Measurements from ENCODE around the gene SETD7. TPM values are rescaled to one million over a fixed set of nuclear protein-coding genes. Genes with fewer than 3 reads are reported as not detected.

SETD7 gene
- total RNA-seq, 4 donors from 2014 or later = 23.4 to 50.7 (median 39.6) TPM

GRCh38 chr4:139525414-139525813 lies 30.6 kb downstream of the SETD7 start:
- no peaks in the 10 kb centered on the region for H3K27me3 ChIP-seq
- H3K27ac ChIP-seq = no peak overlapping the region
- H3K36me3 ChIP-seq = peaks cover 0 to 87% (median 6%) of the 10 kb centered on the region in 3 donors
- peaks cover 0 to 5% (median 0%) of the 10 kb centered on the region in 3 donors for H3K4me1 ChIP-seq
- no peak for DNase-seq
- intact Hi-C loops (cut with DNase I) = no loop called here
- WGBS, 2 donors = 31 to 39% methylated on average over 2 of the region's 2 CpGs
- no peaks in the 10 kb centered on the region for H3K9me3 ChIP-seq
- no peak overlapping the region for H3K4me3 ChIP-seq
- TF ChIP-seq POLR2A (IDR thresholded peaks at IDR 0.05) (no peak), CTCF (IDR thresholded peaks at IDR 0.05) (no peak)

- WGBS, 2 donors = 77 to 79% methylated on average over 4 of the region's 4 CpGs
- peaks cover 0 to 4% (median 0%) of the 10 kb centered on the region in 3 donors for H3K4me1 ChIP-seq
- TF ChIP-seq CTCF (IDR thresholded peaks at IDR 0.05) = no peak
- no peak for TF ChIP-seq POLR2A (IDR thresholded peaks at IDR 0.05)
- no peaks in the 10 kb centered on the region for H3K27me3 ChIP-seq
- H3K4me3 ChIP-seq = no peak overlapping the region
- no peak overlapping the region for H3K27ac ChIP-seq
- no peaks in the 10 kb centered on the region for H3K9me3 ChIP-seq
- peaks cover 0 to 98% (median 6%) of the 10 kb centered on the region in 3 donors for H3K36me3 ChIP-seq
- intact Hi-C loops (cut with DNase I) = no loop called here
- no peak for DNase-seq
These were observed 31.9 kb downstream of the SETD7 start for GRCh38 chr4:139524062-139524631.

GRCh38 chr4:139523076-139523475 lies 32.9 kb downstream of the SETD7 start:
- TF ChIP-seq POLR2A (IDR thresholded peaks at IDR 0.05) (no peak), CTCF (IDR thresholded peaks at IDR 0.05) (no peak)
- H3K4me1 ChIP-seq = no peaks in the 10 kb centered on the region
- no peaks in the 10 kb centered on the region for H3K9me3 ChIP-seq
- H3K27ac ChIP-seq = no peak overlapping the region
- WGBS, 2 donors = 71 to 81% methylated on average over 1 of the region's 1 CpG
- H3K36me3 ChIP-seq = peaks cover 0 to 98% (median 0%) of the 10 kb centered on the region in 3 donors
- H3K27me3 ChIP-seq = no peaks in the 10 kb centered on the region
- DNase-seq = no peak
- intact Hi-C loops (cut with DNase I) = no loop called here
- H3K4me3 ChIP-seq = no peak overlapping the region

DNA sequence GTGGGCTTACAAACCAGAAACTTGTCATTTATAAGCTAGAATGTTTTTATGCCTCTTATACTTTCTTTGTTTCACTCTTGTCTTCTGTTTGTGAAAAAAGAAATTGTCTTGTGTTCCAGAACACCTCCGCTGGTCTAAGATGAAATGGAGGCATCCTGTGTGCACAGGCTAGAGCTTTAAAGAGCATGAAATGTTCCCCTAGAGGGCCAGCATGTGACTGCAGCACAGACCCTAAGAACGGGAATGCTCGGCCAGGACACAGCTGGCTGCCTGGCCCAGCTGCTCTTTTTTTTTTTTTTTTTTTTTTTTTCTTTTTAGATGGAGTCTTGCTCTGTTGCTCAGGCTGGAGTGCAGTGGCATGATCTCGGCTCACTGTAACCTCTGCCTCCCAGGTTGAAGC lies 33.6 kb downstream of the SETD7 start:
- H3K4me1 ChIP-seq = no peaks in the 10 kb centered on the region
- 76 to 78% methylated on average over 4 of the region's 4 CpGs for WGBS, 2 donors
- TF ChIP-seq CTCF (IDR thresholded peaks at IDR 0.05) (no peak), POLR2A (IDR thresholded peaks at IDR 0.05) (no peak)
- H3K9me3 ChIP-seq = no peaks in the 10 kb centered on the region
- H3K27ac ChIP-seq = no peak overlapping the region
- no peaks in the 10 kb centered on the region for H3K27me3 ChIP-seq
- H3K36me3 ChIP-seq = peaks cover 4 to 98% (median 6%) of the 10 kb centered on the region in 3 donors
- H3K4me3 ChIP-seq = no peak overlapping the region
- intact Hi-C loops (cut with DNase I) = no loop called here
- DNase-seq = no peak

- no peak for DNase-seq
- Histone ChIP-seq H3K27ac (no peak overlapping the region), H3K4me1 (no peaks in the 10 kb centered on the region), H3K9me3 (no peaks in the 10 kb centered on the region), H3K36me3 (peaks cover 5 to 98% (median 6%) of the 10 kb centered on the region in 3 donors), H3K27me3 (no peaks in the 10 kb centered on the region), H3K4me3 (no peak overlapping the region)
- 65 to 90% methylated on average over 4 of the region's 4 CpGs for WGBS, 2 donors
- TF ChIP-seq POLR2A (IDR thresholded peaks at IDR 0.05) (no peak), CTCF (IDR thresholded peaks at IDR 0.05) (no peak)
- intact Hi-C loops (cut with DNase I) = no loop called here
These were observed 34.1 kb downstream of the SETD7 start for GRCh38 chr4:139521754-139522401.

Data from esophagus squamous epithelium (tissue), 5 donors.